GM19324 (cell line): ENCODE data around the gene C11orf98.

Experiments used
- ATAC-seq: cut with Tn5 transposase; IDR thresholded peaks from one replicate; pipeline ENCODE4 v1.9.1; 2021; ENCODE audit warnings: mild to moderate bottlenecking, moderate library complexity; ENCODE audit not compliant: unreplicated experiment, low FRiP score

Gene C11orf98

GRCh38 chr11:62614275-62614674 lies 50.7 kb downstream of the C11orf98 start:
- no peak for ATAC-seq

DNA sequence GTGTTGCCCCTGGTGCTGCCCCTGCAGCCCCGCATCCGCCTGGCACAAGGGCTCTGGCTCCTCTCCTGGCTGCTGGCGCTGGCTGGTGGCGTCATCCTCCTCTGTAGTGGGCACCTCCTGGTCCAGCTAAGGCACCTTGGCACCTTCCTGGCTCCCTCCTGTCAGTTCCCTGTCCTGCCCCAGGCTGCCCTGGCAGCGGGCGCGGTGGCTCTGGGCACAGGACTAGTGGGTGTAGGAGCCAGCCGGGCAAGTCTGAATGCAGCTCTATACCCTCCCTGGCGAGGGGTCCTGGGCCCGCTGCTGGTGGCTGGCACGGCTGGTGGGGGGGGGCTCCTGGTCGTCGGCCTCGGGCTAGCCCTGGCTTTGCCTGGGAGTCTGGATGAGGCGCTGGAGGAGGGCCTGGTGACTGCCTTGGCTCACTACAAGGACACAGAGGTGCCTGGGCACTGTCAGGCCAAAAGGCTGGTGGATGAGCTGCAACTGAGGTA lies 51.7 kb downstream of the C11orf98 start:
- no peak for ATAC-seq
